D721Med (cell line): ENCODE data around the gene ADGRD2.

Experiments used
- DNase-seq: peaks from one replicate; pipeline ENCODE4 v3.0.0; 2011; ENCODE audit warnings: low spot score; ENCODE audit not compliant: insufficient read length
- FAIRE-seq: peaks from 2 replicates; lab custom pipeline; 2011; peaks lifted over from hg19 to GRCh38; lab: Jason Lieb, UNC
- TF ChIP-seq, protein P1 (sequence below): IDR thresholded peaks from 2 replicates; pipeline ENCODE4 v1.5.1; 2012; ENCODE audit warnings: mild to moderate bottlenecking, control low read depth; ENCODE audit not compliant: insufficient read depth; ENCODE audit errors: missing control alignments

ADGRD2 gene

DNA sequence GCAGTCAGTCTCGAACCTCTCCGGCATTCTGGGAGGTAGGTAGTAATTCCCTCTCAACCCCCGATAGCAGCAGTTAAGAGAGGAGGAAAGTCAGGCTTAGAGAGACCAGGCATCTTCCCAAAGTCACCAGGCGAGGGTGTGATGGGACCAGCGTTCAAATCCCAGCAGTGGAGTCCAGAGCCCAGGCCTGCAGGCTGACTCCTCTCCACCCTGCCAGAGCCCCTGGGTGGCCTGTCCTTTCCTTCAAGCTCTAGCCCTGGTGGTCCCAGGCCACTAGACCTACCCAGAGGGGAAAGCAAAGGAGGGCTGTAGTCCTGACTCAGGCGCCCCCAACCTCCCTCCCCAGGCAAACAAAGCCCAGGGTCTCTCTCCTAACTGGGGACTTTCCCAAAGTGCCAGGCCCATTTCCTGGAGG, 61.2 kb downstream of the ADGRD2 start:
- DNase-seq: no peak
- FAIRE-seq: no peak
- TF ChIP-seq, protein P1, sequence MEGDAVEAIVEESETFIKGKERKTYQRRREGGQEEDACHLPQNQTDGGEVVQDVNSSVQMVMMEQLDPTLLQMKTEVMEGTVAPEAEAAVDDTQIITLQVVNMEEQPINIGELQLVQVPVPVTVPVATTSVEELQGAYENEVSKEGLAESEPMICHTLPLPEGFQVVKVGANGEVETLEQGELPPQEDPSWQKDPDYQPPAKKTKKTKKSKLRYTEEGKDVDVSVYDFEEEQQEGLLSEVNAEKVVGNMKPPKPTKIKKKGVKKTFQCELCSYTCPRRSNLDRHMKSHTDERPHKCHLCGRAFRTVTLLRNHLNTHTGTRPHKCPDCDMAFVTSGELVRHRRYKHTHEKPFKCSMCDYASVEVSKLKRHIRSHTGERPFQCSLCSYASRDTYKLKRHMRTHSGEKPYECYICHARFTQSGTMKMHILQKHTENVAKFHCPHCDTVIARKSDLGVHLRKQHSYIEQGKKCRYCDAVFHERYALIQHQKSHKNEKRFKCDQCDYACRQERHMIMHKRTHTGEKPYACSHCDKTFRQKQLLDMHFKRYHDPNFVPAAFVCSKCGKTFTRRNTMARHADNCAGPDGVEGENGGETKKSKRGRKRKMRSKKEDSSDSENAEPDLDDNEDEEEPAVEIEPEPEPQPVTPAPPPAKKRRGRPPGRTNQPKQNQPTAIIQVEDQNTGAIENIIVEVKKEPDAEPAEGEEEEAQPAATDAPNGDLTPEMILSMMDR: no peak

DNA sequence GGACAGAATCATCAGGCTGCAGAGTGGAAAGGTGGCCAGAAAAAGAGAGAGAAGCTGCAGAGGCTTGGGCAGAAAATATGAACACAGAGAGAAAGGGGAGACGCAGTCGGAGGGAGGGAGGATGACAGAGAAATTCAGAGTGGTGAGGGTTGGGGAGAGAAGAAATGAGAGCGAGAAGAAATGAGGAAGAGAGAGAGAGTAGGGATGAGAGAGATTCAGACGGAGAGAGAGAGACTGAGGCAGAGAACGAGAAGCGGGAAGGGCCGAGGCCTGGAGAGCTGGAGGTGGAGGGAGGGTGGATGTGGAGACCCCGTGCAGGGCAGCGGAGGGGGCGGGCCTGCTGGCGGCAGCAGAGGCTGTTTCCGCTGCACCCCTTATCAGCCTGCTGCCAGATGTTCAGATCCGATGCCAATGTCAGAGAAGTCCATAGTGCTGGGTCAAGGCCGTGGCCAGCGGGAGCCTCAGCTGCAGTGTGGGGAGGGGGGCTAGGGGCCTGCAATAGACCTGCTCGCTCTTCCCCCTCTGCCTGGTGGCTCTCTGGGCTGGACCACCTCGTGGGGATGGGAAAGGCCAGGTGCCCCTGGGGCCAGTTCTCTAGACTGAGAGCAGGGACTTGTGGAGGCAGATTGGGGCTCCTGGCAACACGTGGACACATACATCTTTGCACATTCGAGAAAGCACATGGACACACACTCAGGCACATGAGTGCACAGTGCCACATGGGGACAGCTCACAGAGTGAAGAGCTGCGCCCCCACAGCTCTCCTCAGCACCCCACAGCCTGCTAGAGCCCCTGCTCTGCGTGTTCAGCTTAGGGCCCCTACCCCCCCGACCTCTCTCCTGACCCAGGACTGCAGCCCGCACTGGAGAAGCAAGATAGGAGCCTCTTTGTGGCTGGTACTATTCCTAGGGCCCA, 61.9 kb downstream of the ADGRD2 start:
- TF ChIP-seq, protein P1: no peak
- DNase-seq (no peak), FAIRE-seq (no peak)

DNA sequence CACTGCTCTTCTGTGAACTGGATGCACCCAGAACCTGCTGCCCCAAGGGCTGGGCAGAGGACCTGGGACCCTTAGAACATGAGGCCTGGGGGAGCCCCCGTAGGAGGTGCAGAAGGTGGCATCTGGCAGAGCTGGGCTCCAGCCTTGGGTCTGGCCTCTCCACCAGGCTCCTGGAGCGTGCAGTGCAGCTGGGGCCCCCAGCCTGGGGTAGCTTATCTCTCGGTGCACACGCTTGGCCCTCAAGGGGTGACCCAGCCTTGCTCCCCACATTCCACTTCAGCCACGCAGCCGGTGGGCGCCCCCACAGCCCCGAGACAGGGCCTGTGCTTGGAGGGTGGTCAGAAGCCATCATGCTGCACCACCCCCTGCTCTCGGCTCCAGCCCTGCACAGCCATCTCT, 62.6 kb downstream of the ADGRD2 start:
- DNase-seq (no peak), FAIRE-seq (no peak)

DNA sequence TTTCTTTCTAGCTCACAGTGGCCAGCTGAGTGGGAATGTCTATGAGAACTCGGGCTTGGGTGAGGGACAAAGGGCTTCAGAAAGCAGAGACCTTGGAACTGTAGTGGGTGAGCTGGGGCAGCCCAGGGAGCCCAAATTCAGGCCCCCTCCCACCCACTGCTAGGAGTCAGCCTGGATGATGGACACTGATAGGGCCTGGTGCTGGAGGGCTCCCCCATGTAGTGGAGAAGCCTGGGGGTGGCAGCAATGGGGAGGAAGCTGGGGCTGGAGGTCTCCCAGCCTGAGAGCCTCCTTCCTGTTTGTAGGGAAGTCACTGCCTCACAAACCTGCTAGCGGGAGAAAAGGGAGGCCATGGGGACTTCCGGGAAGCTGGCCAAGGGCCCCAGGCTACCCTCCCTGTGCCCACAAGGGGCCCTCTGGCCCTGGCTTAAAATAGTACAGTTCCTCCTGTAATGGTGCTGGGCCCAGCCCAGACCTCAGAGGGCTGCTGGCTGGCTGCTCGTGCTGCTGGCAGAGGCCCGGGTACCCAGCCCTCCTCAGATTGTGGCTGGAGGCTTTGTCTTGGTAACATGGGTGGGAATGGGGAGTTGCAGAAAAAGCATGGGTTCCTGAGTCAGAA, 63.2 kb downstream of the ADGRD2 start:
- TF ChIP-seq, protein P1: no peak
- no peak for FAIRE-seq
- DNase-seq: no peak

More for the DNA sequence above, 62.6 kb downstream of the ADGRD2 start:
- TF ChIP-seq, protein P1: no peak

DNA sequence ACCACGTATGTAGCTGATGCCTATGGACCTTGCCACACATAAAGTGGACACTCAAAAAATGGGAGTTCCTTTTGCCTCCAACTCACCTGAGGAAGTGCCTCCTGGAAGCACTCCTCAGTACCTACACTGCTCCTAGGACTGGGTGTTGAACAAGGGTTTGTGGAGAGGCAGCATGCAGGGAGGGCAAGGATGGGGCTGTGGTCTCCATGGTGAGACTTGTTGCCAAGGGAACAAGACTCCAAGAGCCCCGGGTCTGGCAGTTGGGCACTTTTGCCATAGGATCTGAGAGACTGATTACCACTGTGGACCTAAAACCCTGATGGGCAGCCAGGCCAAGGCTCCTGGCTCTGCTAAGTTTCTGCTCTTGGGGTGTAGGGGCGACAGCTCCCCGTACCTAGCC, 63.9 kb downstream of the ADGRD2 start:
- no peak for FAIRE-seq
- TF ChIP-seq, protein P1: no peak
- DNase-seq: no peak

DNA sequence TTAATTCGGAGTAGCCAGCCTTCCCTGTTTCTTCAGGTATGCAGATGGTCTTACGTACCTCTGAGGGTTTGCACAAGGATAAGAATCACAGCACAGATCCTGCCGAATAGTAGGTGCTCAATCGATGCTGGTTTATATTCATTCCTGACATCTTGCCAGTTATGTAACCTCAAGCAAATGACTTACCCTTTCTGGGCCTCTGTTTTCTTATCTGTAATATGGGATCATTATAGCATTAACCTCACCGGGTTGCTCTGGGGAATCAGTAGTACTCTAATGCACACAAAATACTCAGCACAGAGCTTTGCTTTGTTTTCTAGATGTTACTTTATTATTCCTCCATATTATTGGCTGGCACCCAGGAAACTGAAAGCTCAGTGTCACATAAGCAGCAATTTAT, 64.6 kb downstream of the ADGRD2 start:
- DNase-seq (no peak), FAIRE-seq (no peak)
- TF ChIP-seq, protein P1: no peak
